GM18867 (cell line): ENCODE results near the gene EXD2.
A peak's percentile ranks its signal among the peaks of the same experiment; 100 is the strongest.
"Not testable (repeated sequence)": the region's sequence is repeated elsewhere in the genome, so short reads cannot be mapped to it uniquely, and the experiment has no call there.

Experiments used
- ATAC-seq: cut with Tn5 transposase; IDR thresholded peaks from one replicate; pipeline ENCODE4 v1.9.1; 2021; ENCODE audit warnings: mild to moderate bottlenecking, moderate library complexity; ENCODE audit not compliant: unreplicated experiment

Gene EXD2

GRCh38 chr14:69275331-69275730 lies 84.0 kb downstream of the EXD2 start:
- ATAC-seq, result no peak

- not testable (repeated sequence) for ATAC-seq
These were observed 86.1 kb downstream of the EXD2 start for GRCh38 chr14:69277356-69277755.

GRCh38 chr14:69280746-69281291 lies 89.5 kb downstream of the EXD2 start:
- no peak for ATAC-seq

GRCh38 chr14:69281450-69282169 lies 90.3 kb downstream of the EXD2 start:
- ATAC-seq, result peak; percentile 61

- ATAC-seq, result no peak
These were observed 91.2 kb downstream of the EXD2 start for GRCh38 chr14:69282448-69282847.

GRCh38 chr14:69284170-69284569 lies 92.9 kb downstream of the EXD2 start:
- ATAC-seq, result no peak

GRCh38 chr14:69285661-69286255 lies 94.5 kb downstream of the EXD2 start:
- ATAC-seq, result no peak

GRCh38 chr14:69287098-69288010 lies 96.1 kb downstream of the EXD2 start:
- ATAC-seq, result no peak

- no peak for ATAC-seq
These were observed 96.9 kb downstream of the EXD2 start for GRCh38 chr14:69288011-69288771.

GRCh38 chr14:69288956-69289705 lies 97.8 kb downstream of the EXD2 start:
- ATAC-seq, result no peak

- no peak for ATAC-seq
These were observed 98.7 kb downstream of the EXD2 start for GRCh38 chr14:69289811-69290520.

GRCh38 chr14:69290881-69291280 lies 99.6 kb downstream of the EXD2 start:
- ATAC-seq, result not testable (repeated sequence)

GRCh38 chr14:69291396-69291795 lies 100.1 kb downstream of the EXD2 start:
- ATAC-seq, result no peak

GRCh38 chr14:69291891-69292561 lies 100.7 kb downstream of the EXD2 start:
- no peak for ATAC-seq
